CMK (cell line): Measurements from ENCODE around the gene MAP3K1.
"Not testable (repeated sequence)": the region's sequence is repeated elsewhere in the genome, so short reads cannot be mapped to it uniquely, and the experiment has no call there.

ENCODE experiments used
- DNase-seq: peaks from one replicate; pipeline ENCODE4 v3.0.0-alpha.2; 2010; ENCODE audit warnings: low read depth

MAP3K1 gene

GRCh38 chr5:56814963-56815657 is at the start of gene MAP3K1:
MAP3K1 (plus strand) TSS chr5:56815549; CDS start chr5:56815574, 25 bp downstream.
- no peak for DNase-seq

- no peak for DNase-seq
These were observed 48.4 kb upstream of the MAP3K1 start for GRCh38 chr5:56766926-56767325.

GRCh38 chr5:56769875-56770604 is 45.3 kb upstream of the MAP3K1 start:
- no peak for DNase-seq

GRCh38 chr5:56772767-56773166 is 42.6 kb upstream of the MAP3K1 start:
- no peak for DNase-seq

- no peak for DNase-seq
These were observed 40.4 kb upstream of the MAP3K1 start for GRCh38 chr5:56774957-56775356.

- not testable (repeated sequence) for DNase-seq
These were observed 39.0 kb upstream of the MAP3K1 start for GRCh38 chr5:56776212-56776846.

- no peak for DNase-seq
These were observed 32.1 kb upstream of the MAP3K1 start for GRCh38 chr5:56783261-56783660.

- DNase-seq: no peak
These were observed 29.0 kb upstream of the MAP3K1 start for GRCh38 chr5:56786346-56786745.

GRCh38 chr5:56791396-56791795 is 24.0 kb upstream of the MAP3K1 start:
- no peak for DNase-seq

GRCh38 chr5:56798521-56798920 is 16.8 kb upstream of the MAP3K1 start:
- DNase-seq: no peak

GRCh38 chr5:56800186-56800585 is 15.2 kb upstream of the MAP3K1 start:
- no peak for DNase-seq

- DNase-seq: no peak
These were observed 14.1 kb upstream of the MAP3K1 start for GRCh38 chr5:56801256-56801655.

GRCh38 chr5:56802205-56802604 is 13.1 kb upstream of the MAP3K1 start:
- DNase-seq: no peak

GRCh38 chr5:56803025-56803424 is 12.3 kb upstream of the MAP3K1 start:
- DNase-seq: no peak

GRCh38 chr5:56803894-56804293 is 11.5 kb upstream of the MAP3K1 start:
- no peak for DNase-seq

GRCh38 chr5:56807679-56808078 is 7.7 kb upstream of the MAP3K1 start:
- no peak for DNase-seq

GRCh38 chr5:56808211-56808610 is 7.1 kb upstream of the MAP3K1 start:
- no peak for DNase-seq

- no peak for DNase-seq
These were observed 4.5 kb upstream of the MAP3K1 start for GRCh38 chr5:56810826-56811225.

- DNase-seq: no peak
These were observed 3.2 kb upstream of the MAP3K1 start for GRCh38 chr5:56812110-56812509.

- no peak for DNase-seq
These were observed 2.0 kb upstream of the MAP3K1 start for GRCh38 chr5:56813302-56813701.

- DNase-seq: no peak
These were observed 887 bp upstream of the MAP3K1 start for GRCh38 chr5:56814361-56814962.

GRCh38 chr5:56815658-56816545 is 553 bp downstream of the MAP3K1 start:
- DNase-seq: no peak
